Neural crest cell (in vitro differentiated cells): ENCODE results near the gene LRRC37A. TPM values are rescaled to one million over a fixed set of nuclear protein-coding genes. Genes with fewer than 3 reads are reported as not detected.
"Not testable (repeated sequence)": the region's sequence is repeated elsewhere in the genome, so short reads cannot be mapped to it uniquely, and the experiment has no call there.

ENCODE experiments used
- DNase-seq: peaks from one replicate; pipeline ENCODE4 v3.0.0; 2021; ENCODE audit warnings: low read depth, mixed read lengths, low spot score
- H3K27ac Mint-ChIP-seq: one replicate; pipeline ENCODE4 v1.8.0; 2021; ENCODE audit warnings: mild to moderate bottlenecking, mixed read lengths; ENCODE audit not compliant: unreplicated experiment
- H3K27me3 Mint-ChIP-seq: 2 replicates; pipeline ENCODE4 v1.8.0; 2021; ENCODE audit warnings: low read depth, mild to moderate bottlenecking, mixed read lengths
- H3K36me3 Mint-ChIP-seq: 2 replicates; pipeline ENCODE4 v1.8.0; 2021; ENCODE audit warnings: low read depth, mild to moderate bottlenecking, mixed read lengths
- H3K4me1 Mint-ChIP-seq: 2 replicates; pipeline ENCODE4 v1.8.0; 2021; ENCODE audit warnings: mixed read lengths
- H3K4me3 Mint-ChIP-seq: one replicate; pipeline ENCODE4 v1.8.0; 2021; ENCODE audit warnings: mild to moderate bottlenecking, mixed read lengths
- H3K9me3 Mint-ChIP-seq: 2 replicates; pipeline ENCODE4 v1.8.0; 2021; ENCODE audit warnings: mixed read lengths
- CTCF ChIP-seq: fragments of 200-600 bp; sonication (generic); conservative IDR thresholded peaks from 2 replicates; pipeline ENCODE4 v1.5.0; 2021; ENCODE audit warnings: antibody characterized with exemption, mild to moderate bottlenecking
- total RNA-seq: library from RNA; stranded (reverse); gene quantifications from 2 replicates; pipeline ENCODE4 v1.2.1, GENCODE V29; 2021

LRRC37A gene
- total RNA-seq, 1 donor from 2014 or later = 3.6 TPM

- peaks cover 8% of the 10 kb centered on the region for H3K4me1 Mint-ChIP-seq
- TF ChIP-seq CTCF = no peak
- peaks cover 53% of the 10 kb centered on the region for H3K27me3 Mint-ChIP-seq
- no peaks in the 10 kb centered on the region for H3K36me3 Mint-ChIP-seq
- no peak overlapping the region for H3K4me3 Mint-ChIP-seq
- DNase-seq = no peak
- no peaks in the 10 kb centered on the region for H3K9me3 Mint-ChIP-seq
- no peak overlapping the region for H3K27ac Mint-ChIP-seq
Measured at GRCh38 chr17:46274238-46274637, 20.7 kb upstream of the LRRC37A start.

GRCh38 chr17:46276728-46277479, 18.0 kb upstream of the LRRC37A start:
- H3K36me3 Mint-ChIP-seq, H3K4me3 Mint-ChIP-seq, DNase-seq, H3K9me3 Mint-ChIP-seq, H3K27ac Mint-ChIP-seq, H3K4me1 Mint-ChIP-seq: not testable (repeated sequence)
- peaks cover 28% of the 10 kb centered on the region for H3K27me3 Mint-ChIP-seq

- not testable (repeated sequence) for H3K9me3 Mint-ChIP-seq, DNase-seq, H3K27ac Mint-ChIP-seq, H3K4me1 Mint-ChIP-seq, H3K27me3 Mint-ChIP-seq, H3K36me3 Mint-ChIP-seq, H3K4me3 Mint-ChIP-seq
Measured at GRCh38 chr17:46281336-46281735, 13.6 kb upstream of the LRRC37A start.

GRCh38 chr17:46282635-46283034, 12.3 kb upstream of the LRRC37A start:
- not testable (repeated sequence) for H3K27me3 Mint-ChIP-seq, H3K9me3 Mint-ChIP-seq, H3K36me3 Mint-ChIP-seq

GRCh38 chr17:46284467-46284866, 10.5 kb upstream of the LRRC37A start:
- H3K27me3 Mint-ChIP-seq, H3K4me3 Mint-ChIP-seq, H3K4me1 Mint-ChIP-seq, H3K36me3 Mint-ChIP-seq, H3K9me3 Mint-ChIP-seq, H3K27ac Mint-ChIP-seq, DNase-seq: not testable (repeated sequence)

More at GRCh38 chr17:46282635-46283034, 12.3 kb upstream of the LRRC37A start:
- H3K4me1 Mint-ChIP-seq, H3K27ac Mint-ChIP-seq, H3K4me3 Mint-ChIP-seq: not testable (repeated sequence)
- peak; percentile 0 for DNase-seq

- not testable (repeated sequence) for H3K27me3 Mint-ChIP-seq, H3K9me3 Mint-ChIP-seq, H3K36me3 Mint-ChIP-seq, H3K27ac Mint-ChIP-seq, H3K4me1 Mint-ChIP-seq, DNase-seq, H3K4me3 Mint-ChIP-seq
Measured at GRCh38 chr17:46285500-46285899, 9.4 kb upstream of the LRRC37A start.

- H3K4me3 Mint-ChIP-seq = peak overlapping the region; percentile 0
- not testable (repeated sequence) for H3K27me3 Mint-ChIP-seq, H3K9me3 Mint-ChIP-seq, H3K36me3 Mint-ChIP-seq, H3K4me1 Mint-ChIP-seq, H3K27ac Mint-ChIP-seq
- TF ChIP-seq CTCF = peak; percentile 88
- peak; percentile 71 for DNase-seq
Measured at GRCh38 chr17:46286764-46287221, 8.1 kb upstream of the LRRC37A start.

- not testable (repeated sequence) for H3K27ac Mint-ChIP-seq, H3K9me3 Mint-ChIP-seq, H3K27me3 Mint-ChIP-seq, H3K4me3 Mint-ChIP-seq, H3K36me3 Mint-ChIP-seq, H3K4me1 Mint-ChIP-seq
- peak; percentile 0 for DNase-seq
Measured at GRCh38 chr17:46287587-46287986, 7.3 kb upstream of the LRRC37A start.

GRCh38 chr17:46290906-46291546, 3.9 kb upstream of the LRRC37A start:
- peak overlapping the region; percentile 20 for H3K4me3 Mint-ChIP-seq
- H3K4me1 Mint-ChIP-seq, DNase-seq, H3K27ac Mint-ChIP-seq, H3K27me3 Mint-ChIP-seq, H3K9me3 Mint-ChIP-seq, H3K36me3 Mint-ChIP-seq: not testable (repeated sequence)

- H3K27ac Mint-ChIP-seq, H3K4me1 Mint-ChIP-seq, DNase-seq, H3K27me3 Mint-ChIP-seq, H3K36me3 Mint-ChIP-seq, H3K9me3 Mint-ChIP-seq: not testable (repeated sequence)
- peak overlapping the region; percentile 20 for H3K4me3 Mint-ChIP-seq
Measured at GRCh38 chr17:46291618-46292017, 3.3 kb upstream of the LRRC37A start.

- not testable (repeated sequence) for H3K27ac Mint-ChIP-seq, H3K9me3 Mint-ChIP-seq, H3K36me3 Mint-ChIP-seq, DNase-seq, H3K4me1 Mint-ChIP-seq, H3K4me3 Mint-ChIP-seq, H3K27me3 Mint-ChIP-seq
Measured at GRCh38 chr17:46341220-46341619, 46.3 kb downstream of the LRRC37A start.

- not testable (repeated sequence) for H3K27ac Mint-ChIP-seq, H3K9me3 Mint-ChIP-seq, H3K36me3 Mint-ChIP-seq, H3K4me3 Mint-ChIP-seq, H3K4me1 Mint-ChIP-seq, H3K27me3 Mint-ChIP-seq, DNase-seq
Measured at GRCh38 chr17:46342131-46342530, 47.2 kb downstream of the LRRC37A start.
